SK-N-MC (cell line): ENCODE measurements around the gene ATP8B3.

Experiments
- DNase-seq: peaks from one replicate; pipeline ENCODE4 v3.0.0-alpha.2; 2011; ENCODE audit warnings: low read depth, low spot score
- H3K27ac ChIP-seq: fragments of 200-600 bp; sonication (generic); 2 replicates; pipeline ENCODE4 v1.5.1; 2016; ENCODE audit warnings: mixed run types
- H3K36me3 ChIP-seq: fragments of 200-600 bp; sonication (generic); 2 replicates; pipeline ENCODE4 v1.6.1; 2017; ENCODE audit warnings: antibody characterized with exemption, low read length, mixed read lengths; ENCODE audit not compliant: insufficient read depth
- H3K4me3 ChIP-seq: fragments of 200-600 bp; sonication (generic); 2 replicates; pipeline ENCODE4 v1.5.1; 2016
- H3K9ac ChIP-seq: fragments of 200-600 bp; sonication (generic); 2 replicates; pipeline ENCODE4 v1.8.0; 2017; ENCODE audit warnings: mixed run types, mixed read lengths; ENCODE audit not compliant: insufficient read length
- H3K9me3 ChIP-seq: fragments of 200-600 bp; sonication (generic); 2 replicates; pipeline ENCODE4 v1.6.1; 2017; ENCODE audit warnings: low read depth, mild to moderate bottlenecking, antibody characterized with exemption, low read length, moderate library complexity, mixed read lengths
- EZH2 ChIP-seq: fragments of 200-600 bp; sonication (generic); IDR thresholded peaks from one replicate; pipeline ENCODE4 v1.6.1; 2017; ENCODE audit warnings: antibody characterized with exemption
- FOXP2 ChIP-seq: optimal IDR thresholded peaks from 2 replicates; pipeline ENCODE3; 2011; ENCODE audit warnings: mild to moderate bottlenecking, moderate library complexity; ENCODE audit not compliant: insufficient read depth; ENCODE audit errors: extremely low read length, control extremely low read depth
- POLR2AphosphoS5 ChIP-seq: IDR thresholded peaks from 2 replicates; pipeline ENCODE4 v1.6.1; 2012; ENCODE audit warnings: mild to moderate bottlenecking, low read depth, low read length, borderline replicate concordance

Gene ATP8B3

GRCh38 chr19:1818549-1819195 lies 6.6 kb upstream of the ATP8B3 start:
- TF ChIP-seq FOXP2 = no peak
- no peak for TF ChIP-seq EZH2
- TF ChIP-seq POLR2AphosphoS5 = no peak
- no peak overlapping the region for H3K9ac ChIP-seq
- no peak overlapping the region for H3K27ac ChIP-seq
- no peak overlapping the region for H3K4me3 ChIP-seq
- H3K36me3 ChIP-seq = peaks cover 27% of the 10 kb centered on the region; the same call in 1 of the 2 replicates
- DNase-seq = no peak
- no peaks in the 10 kb centered on the region for H3K9me3 ChIP-seq

GRCh38 chr19:1817553-1818179 lies 5.6 kb upstream of the ATP8B3 start:
- no peaks in the 10 kb centered on the region for H3K9me3 ChIP-seq
- peaks cover 24% of the 10 kb centered on the region; the same call in 1 of the 2 replicates for H3K36me3 ChIP-seq
- H3K9ac ChIP-seq = no peak overlapping the region
- H3K27ac ChIP-seq = no peak overlapping the region
- no peak for TF ChIP-seq FOXP2
- TF ChIP-seq EZH2 = no peak
- TF ChIP-seq POLR2AphosphoS5 = no peak
- DNase-seq = no peak
- no peak overlapping the region for H3K4me3 ChIP-seq

GRCh38 chr19:1816530-1817298 lies 4.6 kb upstream of the ATP8B3 start:
- H3K9me3 ChIP-seq = no peaks in the 10 kb centered on the region
- H3K4me3 ChIP-seq = no peak overlapping the region
- no peak overlapping the region for H3K9ac ChIP-seq
- H3K27ac ChIP-seq = no peak overlapping the region
- peaks cover 21% of the 10 kb centered on the region; the same call in 1 of the 2 replicates for H3K36me3 ChIP-seq
- TF ChIP-seq POLR2AphosphoS5 = no peak
- no peak for TF ChIP-seq EZH2
- TF ChIP-seq FOXP2 = no peak
- DNase-seq = no peak

- Histone ChIP-seq H3K27ac (no peak overlapping the region), H3K9me3 (no peaks in the 10 kb centered on the region), H3K9ac (no peak overlapping the region), H3K4me3 (no peak overlapping the region), H3K36me3 (peaks cover 18% of the 10 kb centered on the region; the same call in 1 of the 2 replicates)
- DNase-seq = no peak
- TF ChIP-seq EZH2 = no peak
- TF ChIP-seq FOXP2 = no peak
- TF ChIP-seq POLR2AphosphoS5 = no peak; the same call in 1 of the 2 replicates
Measured at GRCh38 chr19:1815605-1816529, 3.8 kb upstream of the ATP8B3 start.

GRCh38 chr19:1814833-1815604 lies 2.9 kb upstream of the ATP8B3 start:
- TF ChIP-seq EZH2 (no peak), POLR2AphosphoS5 (no peak), FOXP2 (no peak)
- DNase-seq = no peak
- no peak overlapping the region for H3K4me3 ChIP-seq
- H3K36me3 ChIP-seq = peaks cover 18% of the 10 kb centered on the region; the same call in 1 of the 2 replicates
- no peak overlapping the region for H3K27ac ChIP-seq
- no peak overlapping the region for H3K9ac ChIP-seq
- no peaks in the 10 kb centered on the region for H3K9me3 ChIP-seq

- H3K4me3 ChIP-seq = no peak overlapping the region
- peaks cover 18% of the 10 kb centered on the region; the same call in 1 of the 2 replicates for H3K36me3 ChIP-seq
- H3K27ac ChIP-seq = no peak overlapping the region
- no peak overlapping the region for H3K9ac ChIP-seq
- DNase-seq = no peak
- no peaks in the 10 kb centered on the region for H3K9me3 ChIP-seq
- TF ChIP-seq EZH2 (no peak), POLR2AphosphoS5 (no peak), FOXP2 (no peak)
Measured at GRCh38 chr19:1814391-1814790, 2.3 kb upstream of the ATP8B3 start.
